Cerebellar cortex (tissue), 1 donor: ENCODE results near the gene OR8K1.

ENCODE experiments used
- DNase-seq: peaks from one replicate; pipeline ENCODE4 v3.0.0-alpha.2; 2015; ENCODE audit warnings: low spot score

The OR8K1 gene

GRCh38 chr11:56345739-56346138 lies at the start of gene OR8K1:
Gene OR8K1 (plus strand): TSS chr11:56346039. CDS start chr11:56346039, 0 bp downstream.
- no peak for DNase-seq

GRCh38 chr11:56296898-56297297 lies 48.9 kb upstream of the OR8K1 start:
- DNase-seq = no peak

GRCh38 chr11:56307836-56308235 lies 38.0 kb upstream of the OR8K1 start:
- DNase-seq = no peak

GRCh38 chr11:56314844-56315243 lies 31.0 kb upstream of the OR8K1 start, which contains the start of gene OR8K3:
Gene OR8K3 (plus strand): TSS chr11:56315144. CDS start chr11:56318307, 3,163 bp downstream.
- no peak for DNase-seq

GRCh38 chr11:56331861-56332491 lies 13.9 kb upstream of the OR8K1 start:
- DNase-seq = no peak

GRCh38 chr11:56333156-56333555 lies 12.7 kb upstream of the OR8K1 start:
- no peak for DNase-seq

GRCh38 chr11:56340289-56340688 lies 5.5 kb upstream of the OR8K1 start:
- no peak for DNase-seq

GRCh38 chr11:56353991-56354390 lies 8.2 kb downstream of the OR8K1 start, which contains the start of gene OR8J1:
Gene OR8J1 (plus strand): TSS chr11:56354291. CDS start chr11:56360247, 5,956 bp downstream.
- DNase-seq = no peak

GRCh38 chr11:56375324-56375723 lies 29.5 kb downstream of the OR8K1 start, which contains the start of gene OR8U1:
Gene OR8U1 (plus strand): TSS chr11:56375624. CDS start chr11:56375624, 0 bp downstream.
- DNase-seq = no peak

GRCh38 chr11:56380120-56380519 lies 34.3 kb downstream of the OR8K1 start:
- DNase-seq = no peak

- no peak for DNase-seq
Observed at GRCh38 chr11:56394381-56394780, 48.5 kb downstream of the OR8K1 start.

- DNase-seq = no peak
Observed at GRCh38 chr11:56396047-56396446, 50.2 kb downstream of the OR8K1 start.
